Cerebellar nuclear complex (tissue), 1 donor: Measurements from ENCODE around the gene ARPC2.
A peak's percentile ranks its signal among the peaks of the same experiment; 100 is the strongest.
"Not testable (repeated sequence)": the region's sequence is repeated elsewhere in the genome, so short reads cannot be mapped to it uniquely, and the experiment has no call there.

ENCODE experiments used
- DNase-seq, 2 experiments: peaks; one replicate each; lab custom pipeline; 2025; lab: John Stamatoyannopoulos, UW

ARPC2 gene

GRCh38 chr2:218271487-218271797, 54.5 kb downstream of the ARPC2 start:
- DNase-seq = no peak

DNA sequence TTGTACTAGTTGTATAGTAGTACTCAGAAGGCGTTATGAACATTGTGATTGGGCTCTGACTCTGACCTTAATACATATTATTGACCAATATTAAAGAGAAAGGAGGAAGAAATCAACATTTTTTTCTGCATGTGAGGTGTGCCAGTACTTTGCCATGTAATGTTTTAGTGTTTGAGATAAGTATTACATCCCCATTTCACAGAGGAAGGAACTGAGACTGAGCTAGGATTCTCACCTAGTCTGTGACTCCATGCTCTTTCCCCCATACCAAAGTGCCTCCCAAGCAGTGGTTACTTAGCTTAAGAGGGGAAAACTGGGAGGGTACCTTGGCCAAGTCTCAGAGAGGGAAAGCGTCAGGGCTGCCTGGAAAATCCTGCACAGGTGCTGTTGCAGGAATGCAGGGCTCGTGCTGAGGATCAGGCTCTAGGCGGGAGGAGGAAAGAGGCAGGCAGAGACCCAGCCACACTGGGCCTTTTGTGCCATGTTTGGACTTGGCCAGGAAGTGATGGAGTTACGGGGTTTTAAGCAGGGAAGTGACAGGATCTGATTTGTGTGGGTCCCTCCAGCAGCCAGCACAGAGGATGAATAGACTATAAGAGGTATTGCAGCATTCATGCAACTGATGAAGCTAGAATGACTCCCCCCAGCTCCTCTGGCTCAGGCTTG, 55.0 kb downstream of the ARPC2 start:
- no peak for DNase-seq

- DNase-seq = peak in 1 of 2 experiments; percentile 42
Observed at GRCh38 chr2:218272531-218273212, 55.7 kb downstream of the ARPC2 start.

GRCh38 chr2:218273214-218273907, 56.4 kb downstream of the ARPC2 start:
- DNase-seq = not testable (repeated sequence)

DNA sequence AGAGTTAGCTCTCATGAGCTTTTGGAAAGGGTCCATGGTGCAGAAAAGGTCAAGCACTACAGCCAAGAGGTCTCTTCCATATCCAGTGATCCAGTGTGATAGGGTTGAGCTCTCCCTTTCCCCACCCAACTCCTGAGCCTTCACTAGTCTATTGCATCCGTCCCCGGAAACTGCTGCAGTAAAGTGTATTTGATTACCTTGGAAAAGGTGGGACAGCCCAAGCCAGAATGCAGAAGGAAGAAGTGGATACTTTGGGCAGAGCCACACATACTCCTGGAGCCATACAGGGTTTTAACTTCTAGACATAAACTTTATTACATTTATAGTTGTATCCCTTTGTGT, 56.9 kb downstream of the ARPC2 start:
- DNase-seq = no peak

- no peak for DNase-seq
Observed at GRCh38 chr2:218274586-218274985, 57.6 kb downstream of the ARPC2 start.

DNA sequence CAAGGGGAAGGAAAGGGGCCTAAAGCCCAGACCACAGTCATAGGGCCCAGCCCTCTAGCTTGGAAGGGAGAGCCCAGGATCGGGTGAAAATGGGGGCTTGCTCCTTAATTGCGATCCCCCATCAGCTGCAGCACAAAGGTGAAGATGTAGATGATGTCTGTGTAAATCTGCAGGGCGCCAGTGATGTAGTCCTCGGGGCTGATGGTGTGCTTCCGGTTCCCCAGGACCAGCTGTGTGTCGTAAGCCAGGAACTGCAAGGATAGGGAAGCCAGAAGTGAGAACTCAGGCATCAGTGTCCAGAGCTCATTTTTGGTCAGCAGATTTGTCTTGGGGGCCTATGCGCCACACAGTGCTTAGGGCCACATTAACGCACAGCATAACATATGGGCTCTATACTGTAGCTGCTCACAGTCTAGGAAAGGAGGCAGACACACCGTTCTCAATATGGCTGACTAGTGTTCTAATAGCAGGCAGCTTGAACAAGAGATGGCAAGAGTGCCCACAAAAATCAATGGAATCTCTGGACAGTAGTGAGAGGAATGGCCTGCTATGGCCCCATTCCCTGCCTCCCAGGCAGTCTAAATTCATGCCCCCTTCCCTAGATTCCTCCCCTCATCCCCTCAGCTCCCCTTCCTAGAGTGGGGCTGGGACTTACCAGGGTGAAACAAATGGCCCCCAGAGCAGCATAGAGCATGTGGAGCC, 58.5 kb downstream of the ARPC2 start:
- DNase-seq = no peak

GRCh38 chr2:218276986-218277755, 60.2 kb downstream of the ARPC2 start:
- DNase-seq = no peak

DNA sequence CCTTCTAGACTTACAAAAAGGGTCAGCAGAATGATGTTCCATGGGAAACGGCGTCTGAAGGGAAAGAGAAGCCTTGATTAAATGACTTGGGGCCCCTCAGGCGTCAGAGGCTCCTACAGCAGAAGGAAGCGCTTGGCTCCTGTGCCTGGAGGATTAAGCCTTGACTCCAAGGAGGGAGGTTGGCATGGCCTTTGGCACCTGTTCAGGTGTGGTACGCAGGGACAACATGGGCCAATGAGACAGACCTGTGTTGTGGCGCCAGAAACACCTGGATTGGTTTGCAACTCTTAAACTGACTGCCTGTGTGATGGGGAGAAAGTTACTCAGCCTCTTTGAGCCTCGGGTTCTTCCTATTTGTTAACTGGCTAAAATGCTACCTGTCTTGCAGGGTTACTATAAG, 60.9 kb downstream of the ARPC2 start:
- DNase-seq = no peak

DNA sequence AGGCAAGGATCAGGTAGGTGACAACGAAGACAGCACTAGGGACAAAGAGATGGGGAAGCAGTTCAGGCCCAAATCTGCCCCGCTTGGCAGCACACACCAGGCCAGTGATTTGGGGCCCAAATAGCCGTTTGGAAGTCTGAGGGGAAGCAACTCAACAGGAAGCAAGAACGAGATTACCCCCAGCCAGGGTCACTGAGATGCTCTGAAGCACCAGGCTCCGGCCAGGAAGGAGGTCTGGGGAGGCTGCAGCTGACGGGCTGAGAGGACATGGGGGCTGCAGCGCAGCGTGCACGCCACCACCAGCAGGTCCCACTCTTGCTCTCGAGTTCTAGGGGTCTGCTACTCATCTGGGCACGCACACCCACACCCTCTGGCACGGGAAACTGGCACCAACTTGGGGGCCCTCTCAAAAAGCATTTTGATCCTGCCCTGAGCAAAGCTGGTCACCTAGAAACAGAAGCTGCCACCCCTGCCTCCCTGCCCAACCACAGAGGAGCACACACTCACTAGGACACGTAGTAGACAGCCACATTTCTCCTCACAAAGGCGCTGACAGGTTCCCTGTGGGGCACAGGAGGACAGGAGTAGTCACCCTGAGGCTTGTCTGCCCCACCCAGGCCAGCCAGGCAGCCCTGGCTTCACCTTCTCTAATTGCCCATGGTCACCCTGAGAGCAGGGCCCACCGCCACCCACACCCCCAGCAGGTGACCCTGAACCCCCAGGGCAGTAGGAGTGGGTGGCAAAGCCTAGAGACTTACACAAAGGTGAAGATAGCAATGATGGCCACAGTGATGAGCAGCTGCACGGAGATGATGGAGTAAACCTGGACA, 61.8 kb downstream of the ARPC2 start:
- no peak for DNase-seq

GRCh38 chr2:218280260-218280870, 63.4 kb downstream of the ARPC2 start:
- no peak for DNase-seq

GRCh38 chr2:218281449-218281848, 64.5 kb downstream of the ARPC2 start:
- DNase-seq = no peak

DNA sequence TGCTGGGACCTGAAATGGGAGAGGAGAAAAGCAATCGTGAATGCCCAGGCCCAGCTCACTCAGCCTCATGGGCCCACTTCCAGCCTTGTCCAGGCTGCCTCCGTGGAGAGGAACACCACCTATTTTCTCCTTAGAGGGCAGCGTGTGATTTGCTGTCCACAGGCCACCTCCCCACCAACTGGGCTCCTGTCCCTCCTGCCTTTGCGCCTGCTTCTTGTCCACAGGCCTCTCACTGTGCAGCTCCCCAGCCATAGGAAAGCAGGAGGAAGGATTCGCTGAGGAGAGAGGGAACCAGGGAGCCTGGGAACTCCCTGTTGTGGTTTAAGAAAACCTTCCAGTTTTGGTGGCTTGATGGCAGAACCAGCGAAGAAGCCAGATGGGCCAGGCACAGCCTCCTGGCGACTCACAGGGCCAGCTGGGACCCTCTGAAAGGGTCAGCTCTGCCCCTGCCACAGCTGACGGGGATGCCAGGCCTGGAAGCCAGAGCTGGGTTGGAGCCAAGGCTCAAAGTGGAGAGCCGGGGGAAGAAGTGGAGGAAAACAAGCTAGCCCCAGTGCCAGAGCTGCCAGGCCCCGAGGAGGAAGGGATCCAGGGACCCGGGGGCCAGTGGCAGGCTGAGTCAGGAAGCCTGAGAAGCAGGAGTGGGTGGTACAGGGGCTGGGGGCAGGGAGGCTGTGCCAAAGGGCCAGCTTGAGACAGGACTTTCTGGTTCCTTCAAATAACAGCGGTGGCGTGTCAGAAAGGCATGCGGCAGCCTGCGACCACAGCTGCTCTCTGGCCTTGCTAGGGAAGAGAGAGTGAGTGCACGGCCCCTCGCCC, 65.4 kb downstream of the ARPC2 start:
- DNase-seq = peak; percentile 9 to 35

- DNase-seq = no peak
Observed at GRCh38 chr2:218284106-218284811, 67.3 kb downstream of the ARPC2 start.

DNA sequence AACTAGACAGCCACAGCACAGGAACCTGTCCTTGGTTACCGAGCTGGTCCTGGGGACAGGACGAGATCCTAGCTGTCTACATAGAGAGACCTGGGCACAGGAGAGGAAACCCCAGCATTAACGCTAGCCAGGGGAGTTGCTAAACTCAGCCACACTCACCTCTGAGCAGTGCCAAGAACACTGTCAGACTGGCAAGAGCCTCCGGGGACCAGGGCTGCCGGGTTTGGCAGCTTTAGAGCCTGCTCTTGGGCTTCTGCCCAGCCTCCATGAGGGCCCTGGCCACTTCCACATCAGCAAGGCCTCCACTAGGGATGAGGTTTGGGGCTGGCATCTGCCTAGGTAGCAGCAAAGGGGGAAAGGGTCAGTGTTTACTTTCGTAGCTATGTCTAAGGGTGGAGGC, 68.6 kb downstream of the ARPC2 start:
- no peak for DNase-seq

GRCh38 chr2:218286570-218287459, 69.8 kb downstream of the ARPC2 start:
- peak; percentile 78 to 84 for DNase-seq

- no peak for DNase-seq
Observed at GRCh38 chr2:218289639-218290315, 72.8 kb downstream of the ARPC2 start.
